Measurements from ENCODE around the gene ICA1L. TPM values are rescaled to one million over a fixed set of nuclear protein-coding genes. Genes with fewer than 3 reads are reported as not detected.

Gene ICA1L
- polyA plus RNA-seq, 1 of the 3 experiments (the other 2 are of a cell fraction): 3.7 TPM

- Histone ChIP-seq H4K20me1 (ENCODE audit: insufficient read depth) (no peaks in the 10 kb centered on the region), H3K4me1 (ENCODE audit: control insufficient read depth in 1 of 2, insufficient read depth in 2 of 2, low read depth in 1 of 2, low read length in 1 of 2) (no peaks in the 10 kb centered on the region), H3K9me3 (no peaks in the 10 kb centered on the region), H3K27me3 (ENCODE audit: insufficient read depth) (no peaks in the 10 kb centered on the region), H3K9ac (no peak overlapping the region), H3K79me2 (ENCODE audit: insufficient read depth) (no peaks in the 10 kb centered on the region), H3K36me3 (replicated peaks in 1 of 2; ENCODE audit: control insufficient read depth in 1 of 2, insufficient read depth in 2 of 2, low read length in 1 of 2) (peaks cover 3 to 23% of the 10 kb centered on the region in 2 experiments), H3K4me3 (ENCODE audit: low read depth in 2 of 2, low read length in 1 of 2) (no peak overlapping the region), H3K9me2 (no peaks in the 10 kb centered on the region), H3K27ac (ENCODE audit: low read depth in 2 of 2, low read length in 1 of 2) (no peak overlapping the region), H3K4me2 (no peak overlapping the region), H3F3A (replicated peaks; ENCODE audit: insufficient read depth) (no peaks in the 10 kb centered on the region), H2AFZ (ENCODE audit: low read depth) (no peak overlapping the region)
- CTCF ChIA-PET: interaction anchor here (1.0 kb wide), 1 partner anchor 12 kb away, joined by 3 read pairs; no protein-coding TSS in a partner anchor
- no peak for TF ChIP-seq TCF12 (IDR thresholded peaks at IDR 0.05)
- TF ChIP-seq CHD2 (IDR thresholded peaks at IDR 0.05; ENCODE audit: low read length, partially characterized antibody): no peak
- no peak for TF ChIP-seq RAD21 (IDR thresholded peaks at IDR 0.05; ENCODE audit: low read length)
- no peak for TF ChIP-seq JUND (IDR thresholded peaks at IDR 0.05)
- TF ChIP-seq FOXJ3 (CRISPR knock-in tag; IDR thresholded peaks at IDR 0.05): no peak
- no peak for TF ChIP-seq NRF1 (IDR thresholded peaks at IDR 0.05; ENCODE audit: low read depth, low read length)
- TF ChIP-seq SMC3 (IDR thresholded peaks at IDR 0.05; ENCODE audit: low read depth, low read length): no peak
- no peak for TF ChIP-seq YY1 (IDR thresholded peaks at IDR 0.05; ENCODE audit: low read depth)
- TF ChIP-seq TEAD4 (IDR thresholded peaks at IDR 0.05; ENCODE audit: borderline replicate concordance, insufficient read depth): no peak
- no peak for TF ChIP-seq EZH2phosphoT487 (IDR thresholded peaks at IDR 0.05; ENCODE audit: borderline replicate concordance, low read depth)
- TF ChIP-seq GATA2 (CRISPR knock-in tag; IDR thresholded peaks at IDR 0.05): no peak
- no peak for TF ChIP-seq EP300 (IDR thresholded peaks at IDR 0.05; ENCODE audit: borderline replicate concordance in 1 of 2, low read depth in 1 of 2, low read length in 1 of 2)
- TF ChIP-seq FOXM1 (IDR thresholded peaks at IDR 0.05; ENCODE audit: low read depth): no peak
- no peak for TF ChIP-seq MEF2A (IDR thresholded peaks at IDR 0.05; ENCODE audit: borderline replicate concordance, low read depth)
- 95% methylated on average over 6 of the region's 6 CpGs for WGBS (ENCODE audit: low lambda C conversion rate)
- DNase-seq: no peak
- POLR2A ChIA-PET: no interaction called here
Observed at GRCh38 chr2:202773301-202773973, 98.1 kb downstream of the ICA1L start.

- TF ChIP-seq ELF1 (IDR thresholded peaks at IDR 0.05): no peak
- TF ChIP-seq GABPA (IDR thresholded peaks at IDR 0.05; ENCODE audit: low read depth): no peak
- no peak for TF ChIP-seq IRF3 (IDR thresholded peaks at IDR 0.05; ENCODE audit: low read depth, low read length)
- no peak for TF ChIP-seq USF1 (IDR thresholded peaks at IDR 0.05; ENCODE audit: borderline replicate concordance, low read depth)
- TF ChIP-seq NFIC (IDR thresholded peaks at IDR 0.05; ENCODE audit: borderline replicate concordance): no peak
- no peak for TF ChIP-seq MAX (IDR thresholded peaks at IDR 0.05; ENCODE audit: low read depth)
- no peak for TF ChIP-seq FOXM1 (IDR thresholded peaks at IDR 0.05; ENCODE audit: low read depth)
- TF ChIP-seq TCF12 (IDR thresholded peaks at IDR 0.05): no peak
- TF ChIP-seq CTCF (IDR thresholded peaks at IDR 0.05): no peak
- TF ChIP-seq SIN3A (IDR thresholded peaks at IDR 0.05; ENCODE audit: borderline replicate concordance, low read depth, low read length): no peak
- TF ChIP-seq CHD2 (IDR thresholded peaks at IDR 0.05; ENCODE audit: low read length, partially characterized antibody): no peak
- TF ChIP-seq RAD21 (IDR thresholded peaks at IDR 0.05; ENCODE audit: low read length): no peak
- TF ChIP-seq EZH2phosphoT487 (IDR thresholded peaks at IDR 0.05; ENCODE audit: borderline replicate concordance, low read depth): no peak
- no peak overlapping the region for H3K27ac ChIP-seq (ENCODE audit: low read depth in 2 of 2, low read length in 1 of 2)
- no peaks in the 10 kb centered on the region for H3K9me2 ChIP-seq
- H2AFZ ChIP-seq (ENCODE audit: low read depth): no peak overlapping the region
- no peak overlapping the region for H3K4me3 ChIP-seq (ENCODE audit: low read depth in 2 of 2, low read length in 1 of 2)
- POLR2A ChIA-PET: no interaction called here
- no peaks in the 10 kb centered on the region for H3K27me3 ChIP-seq (ENCODE audit: insufficient read depth)
- no peak for DNase-seq
- H3K9me3 ChIP-seq: no peaks in the 10 kb centered on the region
- H3K9ac ChIP-seq: no peak overlapping the region
- no peak overlapping the region for H3K4me2 ChIP-seq
- H4K20me1 ChIP-seq (ENCODE audit: insufficient read depth): no peaks in the 10 kb centered on the region
- H3K36me3 ChIP-seq (replicated peaks in 1 of 2; ENCODE audit: control insufficient read depth in 1 of 2, insufficient read depth in 2 of 2, low read length in 1 of 2): peaks cover 3 to 20% of the 10 kb centered on the region in 2 experiments
- no peaks in the 10 kb centered on the region for H3K79me2 ChIP-seq (ENCODE audit: insufficient read depth)
- no peaks in the 10 kb centered on the region for H3F3A ChIP-seq (replicated peaks; ENCODE audit: insufficient read depth)
- WGBS (ENCODE audit: low lambda C conversion rate): 88% methylated on average over 7 of the region's 7 CpGs
- CTCF ChIA-PET: no interaction called here
- no peaks in the 10 kb centered on the region for H3K4me1 ChIP-seq (ENCODE audit: control insufficient read depth in 1 of 2, insufficient read depth in 2 of 2, low read depth in 1 of 2, low read length in 1 of 2)
Observed at GRCh38 chr2:202771741-202772460, 99.7 kb downstream of the ICA1L start.
